ENCODE results near the gene HSD17B14.
"Not testable (repeated sequence)": the region's sequence is repeated elsewhere in the genome, so short reads cannot be mapped to it uniquely, and the experiment has no call there.

The HSD17B14 gene

GRCh38 chr19:48770734-48771472, 65.4 kb downstream of the HSD17B14 start:
- DNase-seq (ENCODE audit: low read depth in 1 of 2, low spot score in 1 of 2), result no peak
- TF ChIP-seq REST (IDR thresholded peaks at IDR 0.05; ENCODE audit: insufficient replicate concordance, low read depth) (no peak), POLR2AphosphoS5 (IDR thresholded peaks at IDR 0.05; ENCODE audit: low read depth) (no peak), SPI1 (IDR thresholded peaks at IDR 0.05; ENCODE audit: borderline replicate concordance, low read depth) (no peak), CTCF (IDR thresholded peaks at IDR 0.05; ENCODE audit: insufficient read depth, low read length) (no peak), GABPA (IDR thresholded peaks at IDR 0.05; ENCODE audit: low read depth) (no peak)
- H3K27me3 ChIP-seq (ENCODE audit: insufficient read depth, poor library complexity, severe bottlenecking), result no peaks in the 10 kb centered on the region
- H3K27ac ChIP-seq (replicated peaks), result no peak overlapping the region
- no peak overlapping the region for H3K4me3 ChIP-seq (replicated peaks; ENCODE audit: insufficient read depth, low read length)

- H3K27ac ChIP-seq (replicated peaks), result no peak overlapping the region
- no peak overlapping the region for H3K4me3 ChIP-seq (replicated peaks; ENCODE audit: insufficient read depth, low read length)
- H3K27me3 ChIP-seq (ENCODE audit: insufficient read depth, poor library complexity, severe bottlenecking), result no peaks in the 10 kb centered on the region
- no peak for TF ChIP-seq REST (IDR thresholded peaks at IDR 0.05; ENCODE audit: insufficient replicate concordance, low read depth)
- DNase-seq (ENCODE audit: low read depth in 1 of 2, low spot score in 1 of 2), result no peak
These were observed 66.0 kb downstream of the HSD17B14 start for GRCh38 chr19:48770266-48770665.

DNA sequence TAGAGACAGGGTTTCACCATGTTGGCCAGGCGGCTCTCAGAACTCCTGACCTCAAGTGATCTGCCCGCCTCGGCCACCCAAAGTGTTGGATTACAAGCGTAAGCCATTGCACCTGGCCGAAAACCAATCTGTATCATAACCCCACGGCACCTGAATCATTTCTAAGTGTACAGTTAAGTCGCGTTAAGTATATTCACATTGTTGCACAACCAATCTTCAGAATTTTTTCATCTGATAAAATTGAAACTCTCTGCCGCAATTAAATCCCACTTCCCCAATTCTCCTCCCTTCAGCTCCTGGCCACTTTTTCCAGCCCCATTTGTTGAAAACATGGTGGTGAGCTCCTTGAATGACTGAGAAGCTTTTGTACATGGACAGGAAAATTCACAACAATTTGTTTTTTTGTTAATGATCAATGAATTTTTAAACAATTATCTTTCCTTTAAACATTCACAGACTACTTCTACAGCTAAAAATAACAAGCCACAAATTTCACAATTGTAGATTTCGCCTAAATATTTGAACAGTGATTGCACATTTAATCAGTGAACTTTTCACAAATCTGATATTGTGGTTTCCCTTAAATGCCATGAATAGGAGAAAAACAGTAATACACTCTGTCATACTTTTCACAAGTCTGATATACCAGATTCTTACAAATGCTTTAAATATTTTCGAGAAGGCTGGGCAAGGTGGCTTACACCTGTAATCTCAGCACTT, 67.1 kb downstream of the HSD17B14 start:
- no peak for DNase-seq (ENCODE audit: low read depth in 1 of 2, low spot score in 1 of 2)
- no peak overlapping the region for H3K4me3 ChIP-seq (replicated peaks; ENCODE audit: insufficient read depth, low read length)
- no peak overlapping the region for H3K27ac ChIP-seq (replicated peaks)
- no peaks in the 10 kb centered on the region for H3K27me3 ChIP-seq (ENCODE audit: insufficient read depth, poor library complexity, severe bottlenecking)
- TF ChIP-seq GABPA (IDR thresholded peaks at IDR 0.05; ENCODE audit: low read depth) (no peak), SPI1 (IDR thresholded peaks at IDR 0.05; ENCODE audit: borderline replicate concordance, low read depth) (peak; percentile 81)

DNA sequence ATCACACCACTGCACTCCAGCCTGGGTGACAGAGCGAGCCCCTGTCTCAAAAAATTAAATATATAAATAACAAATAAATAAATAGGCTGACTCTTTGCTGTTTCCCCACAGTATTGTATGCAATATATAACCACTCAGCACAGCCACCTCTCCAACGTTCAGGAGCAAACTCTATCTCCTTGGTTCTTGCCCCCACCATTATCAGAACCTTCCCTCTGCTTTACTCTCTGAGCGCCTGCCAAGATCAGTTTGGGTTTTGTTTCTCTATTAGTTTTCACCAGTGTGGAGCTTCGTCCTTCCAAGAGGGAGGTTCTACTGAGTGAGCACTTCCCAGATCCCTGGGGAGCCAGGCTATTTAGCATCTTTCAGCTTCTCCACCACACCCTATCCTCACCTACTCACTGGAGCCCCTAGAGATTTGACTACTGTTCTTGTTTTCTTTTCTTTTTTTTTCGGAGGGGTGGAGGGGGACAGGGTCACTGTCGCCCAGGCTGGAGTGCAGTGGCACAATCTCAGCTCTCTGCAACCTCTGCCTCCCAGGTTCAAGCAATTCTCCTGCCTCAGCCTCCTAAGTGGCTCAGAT, 68.0 kb downstream of the HSD17B14 start:
- not testable (repeated sequence) for H3K27me3 ChIP-seq (ENCODE audit: insufficient read depth, poor library complexity, severe bottlenecking); H3K27ac ChIP-seq (replicated peaks); DNase-seq (ENCODE audit: low read depth in 1 of 2, low spot score in 1 of 2); H3K4me3 ChIP-seq (replicated peaks; ENCODE audit: insufficient read depth, low read length)

DNA sequence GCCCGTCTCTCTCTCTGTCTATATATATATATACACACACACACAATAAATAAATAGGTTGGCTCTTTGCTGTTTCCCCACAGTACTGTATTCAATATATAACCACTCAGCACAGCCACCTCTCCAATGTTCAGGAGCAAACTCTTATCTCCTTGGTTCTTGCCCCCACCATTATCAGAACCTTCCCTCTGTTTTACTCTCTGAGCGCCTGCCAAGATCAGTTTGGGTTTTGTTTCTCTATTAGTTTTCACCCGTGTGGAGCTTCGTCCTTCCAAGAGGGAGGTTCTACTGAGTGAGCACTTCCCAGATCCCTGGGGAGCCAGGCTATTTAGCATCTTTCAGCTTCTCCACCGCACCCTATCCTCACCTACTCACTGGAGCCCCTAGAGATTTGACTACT, 70.5 kb downstream of the HSD17B14 start:
- not testable (repeated sequence) for H3K27ac ChIP-seq (replicated peaks); H3K4me3 ChIP-seq (replicated peaks; ENCODE audit: insufficient read depth, low read length); H3K27me3 ChIP-seq (ENCODE audit: insufficient read depth, poor library complexity, severe bottlenecking); DNase-seq (ENCODE audit: low read depth in 1 of 2, low spot score in 1 of 2)

All from HL-60 (cell line).